ENCODE results near the gene GRIN1. TPM values are rescaled to one million over a fixed set of nuclear protein-coding genes. Genes with fewer than 3 reads are reported as not detected.

GRIN1 gene
- total and polyA plus RNA-seq, 2 of the 8 experiments (the other 6 are each of a cell fraction or from before 2014, with no cell fraction given) = 0.48 to 2.1 TPM

DNA sequence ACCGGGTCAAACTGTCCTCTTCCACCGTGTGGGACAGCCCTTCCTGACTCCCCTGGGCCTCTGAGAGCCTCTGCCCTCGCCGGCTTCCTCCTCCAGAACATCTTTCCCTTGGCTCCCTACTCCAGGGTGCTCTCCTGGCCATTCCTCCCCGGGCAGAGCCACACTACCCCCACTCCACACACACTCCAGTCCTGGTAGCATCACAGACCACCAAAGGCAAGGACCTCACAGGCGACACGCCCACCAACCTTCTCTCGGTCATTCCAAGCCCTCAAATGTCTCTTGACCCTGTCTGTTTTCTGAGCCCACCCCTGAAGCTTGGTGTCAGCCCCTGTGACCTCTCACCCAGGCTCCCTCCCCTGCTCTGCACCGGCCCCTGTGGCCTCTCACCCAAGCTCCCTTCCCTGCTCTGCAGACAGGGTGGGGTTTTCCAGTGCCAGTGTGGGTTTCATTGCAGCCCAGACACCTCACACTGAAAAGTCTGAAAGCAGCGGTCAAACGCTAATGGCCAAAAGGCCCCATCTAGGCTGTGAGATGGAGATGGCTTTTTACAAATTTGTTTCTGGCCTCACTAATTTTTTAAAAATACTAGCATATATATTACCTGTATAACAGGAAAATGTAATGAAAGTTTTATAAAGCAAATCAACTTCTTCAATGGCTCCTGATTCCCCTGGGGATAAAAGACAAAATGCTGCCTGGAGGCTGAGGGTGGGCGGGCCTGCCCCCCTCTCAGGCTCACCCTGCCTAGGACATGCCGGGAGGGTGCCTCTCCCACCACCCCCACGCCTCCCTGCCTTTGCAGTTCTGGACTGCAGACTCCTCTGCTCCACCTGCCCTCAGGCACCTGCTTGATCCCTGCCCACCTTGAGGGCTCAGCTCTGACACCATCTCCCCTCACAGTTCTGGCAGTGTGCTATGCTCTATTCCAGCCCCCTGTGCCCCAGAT, 20.4 kb downstream of the GRIN1 start (continued):
- TF ChIP-seq SP4 (IDR thresholded peaks at IDR 0.05; ENCODE audit: low read length) = no peak
- TF ChIP-seq EP300 (IDR thresholded peaks at IDR 0.05; ENCODE audit: borderline replicate concordance in 1 of 2, low read depth in 2 of 2, low read length in 2 of 2) = no peak
- no peak for TF ChIP-seq SIRT6 (IDR thresholded peaks at IDR 0.05; ENCODE audit: low read length)
- TF ChIP-seq SP2 (IDR thresholded peaks at IDR 0.05; ENCODE audit: low read length) = no peak
- no peak for TF ChIP-seq FOSL1 (IDR thresholded peaks at IDR 0.05; ENCODE audit: insufficient read depth, low read depth, low read length)
- TF ChIP-seq, protein P1, sequence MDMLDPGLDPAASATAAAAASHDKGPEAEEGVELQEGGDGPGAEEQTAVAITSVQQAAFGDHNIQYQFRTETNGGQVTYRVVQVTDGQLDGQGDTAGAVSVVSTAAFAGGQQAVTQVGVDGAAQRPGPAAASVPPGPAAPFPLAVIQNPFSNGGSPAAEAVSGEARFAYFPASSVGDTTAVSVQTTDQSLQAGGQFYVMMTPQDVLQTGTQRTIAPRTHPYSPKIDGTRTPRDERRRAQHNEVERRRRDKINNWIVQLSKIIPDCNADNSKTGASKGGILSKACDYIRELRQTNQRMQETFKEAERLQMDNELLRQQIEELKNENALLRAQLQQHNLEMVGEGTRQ (IDR thresholded peaks at IDR 0.05; ENCODE audit: low read length) = no peak

All from H1 (cell line).